Nucleus accumbens (tissue), 56 donors: ENCODE measurements around the gene C1R.

Experiments
- DNase-seq, 56 donors: peaks; one replicate each; lab custom pipeline; 2025; lab: John Stamatoyannopoulos, UW

Gene C1R

GRCh38 chr12:7101047-7101693 is 8.9 kb upstream of the C1R start:
- DNase-seq = no peak

GRCh38 chr12:7100239-7100638 is 8.0 kb upstream of the C1R start:
- DNase-seq = no peak

- DNase-seq = no peak
Observed at GRCh38 chr12:7099290-7099996, 7.2 kb upstream of the C1R start.

- DNase-seq = no peak
Observed at GRCh38 chr12:7096979-7097378, 4.7 kb upstream of the C1R start.

GRCh38 chr12:7096006-7096932 is 4.0 kb upstream of the C1R start:
- no peak for DNase-seq

- no peak for DNase-seq
Observed at GRCh38 chr12:7093892-7094291, 1.6 kb upstream of the C1R start.

- DNase-seq = no peak
Observed at GRCh38 chr12:7093486-7093885, 1.2 kb upstream of the C1R start.

- no peak for DNase-seq
Observed at GRCh38 chr12:7092986-7093460, 778 bp upstream of the C1R start.

- DNase-seq = no peak
Observed at GRCh38 chr12:7091660-7092228, 501 bp downstream of the C1R start.

GRCh38 chr12:7091171-7091570 is 1.1 kb downstream of the C1R start:
- no peak for DNase-seq

- no peak for DNase-seq
Observed at GRCh38 chr12:7090222-7090998, 1.8 kb downstream of the C1R start.

- DNase-seq = no peak
Observed at GRCh38 chr12:7089196-7089871, 2.9 kb downstream of the C1R start.

- no peak for DNase-seq
Observed at GRCh38 chr12:7083125-7083524, 9.1 kb downstream of the C1R start.

GRCh38 chr12:7081037-7081436 is 11.2 kb downstream of the C1R start:
- no peak for DNase-seq

- DNase-seq = no peak
Observed at GRCh38 chr12:7079826-7080125, 12.5 kb downstream of the C1R start.

- no peak for DNase-seq
Observed at GRCh38 chr12:7078163-7078562, 14.1 kb downstream of the C1R start.

- no peak for DNase-seq
Observed at GRCh38 chr12:7076493-7076892, 15.8 kb downstream of the C1R start.

- no peak for DNase-seq
Observed at GRCh38 chr12:7075939-7076338, 16.3 kb downstream of the C1R start.

- DNase-seq = no peak
Observed at GRCh38 chr12:7075518-7075917, 16.7 kb downstream of the C1R start.

GRCh38 chr12:7073946-7074345 is 18.3 kb downstream of the C1R start:
- no peak for DNase-seq
